ENCODE data around the gene SGF29.

Gene SGF29

GRCh38 chr16:28527985-28528384 is 25.7 kb upstream of the SGF29 start:
- H3K27ac ChIP-seq: no peak overlapping the region
- TF ChIP-seq, protein P1, sequence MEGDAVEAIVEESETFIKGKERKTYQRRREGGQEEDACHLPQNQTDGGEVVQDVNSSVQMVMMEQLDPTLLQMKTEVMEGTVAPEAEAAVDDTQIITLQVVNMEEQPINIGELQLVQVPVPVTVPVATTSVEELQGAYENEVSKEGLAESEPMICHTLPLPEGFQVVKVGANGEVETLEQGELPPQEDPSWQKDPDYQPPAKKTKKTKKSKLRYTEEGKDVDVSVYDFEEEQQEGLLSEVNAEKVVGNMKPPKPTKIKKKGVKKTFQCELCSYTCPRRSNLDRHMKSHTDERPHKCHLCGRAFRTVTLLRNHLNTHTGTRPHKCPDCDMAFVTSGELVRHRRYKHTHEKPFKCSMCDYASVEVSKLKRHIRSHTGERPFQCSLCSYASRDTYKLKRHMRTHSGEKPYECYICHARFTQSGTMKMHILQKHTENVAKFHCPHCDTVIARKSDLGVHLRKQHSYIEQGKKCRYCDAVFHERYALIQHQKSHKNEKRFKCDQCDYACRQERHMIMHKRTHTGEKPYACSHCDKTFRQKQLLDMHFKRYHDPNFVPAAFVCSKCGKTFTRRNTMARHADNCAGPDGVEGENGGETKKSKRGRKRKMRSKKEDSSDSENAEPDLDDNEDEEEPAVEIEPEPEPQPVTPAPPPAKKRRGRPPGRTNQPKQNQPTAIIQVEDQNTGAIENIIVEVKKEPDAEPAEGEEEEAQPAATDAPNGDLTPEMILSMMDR (IDR thresholded peaks at IDR 0.05): no peak
- no peak for TF ChIP-seq ZFX (IDR thresholded peaks at IDR 0.05; ENCODE audit: borderline replicate concordance)

GRCh38 chr16:28528463-28528867 is 25.3 kb upstream of the SGF29 start:
- no peak overlapping the region for H3K27ac ChIP-seq
- TF ChIP-seq, protein P1 (IDR thresholded peaks at IDR 0.05): no peak
- no peak for TF ChIP-seq ZFX (IDR thresholded peaks at IDR 0.05; ENCODE audit: borderline replicate concordance)

DNA sequence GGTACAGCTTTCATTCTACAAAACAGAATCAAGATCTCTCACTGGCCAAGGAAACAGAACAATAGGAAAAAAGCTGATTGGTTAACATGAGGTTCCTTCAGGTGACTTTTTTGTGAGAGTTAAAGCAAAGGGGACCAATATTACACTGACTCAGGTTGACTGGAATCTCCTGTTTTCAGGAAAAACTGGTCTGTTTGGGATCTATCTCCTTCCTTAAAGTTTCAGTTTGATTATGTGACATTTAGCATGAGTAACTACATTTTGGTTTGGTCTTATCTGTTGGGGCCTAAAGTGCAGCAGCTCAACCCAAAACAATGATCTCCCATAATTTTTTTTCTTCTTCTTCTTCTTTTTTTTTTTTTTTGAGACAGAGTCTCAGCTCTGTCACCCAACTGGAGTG is 24.6 kb upstream of the SGF29 start:
- TF ChIP-seq, protein P1 (IDR thresholded peaks at IDR 0.05): no peak
- no peak for TF ChIP-seq ZFX (IDR thresholded peaks at IDR 0.05; ENCODE audit: borderline replicate concordance)
- no peak overlapping the region for H3K27ac ChIP-seq

- H3K27ac ChIP-seq: peak overlapping the region; percentile 76
- no peak for TF ChIP-seq ZFX (IDR thresholded peaks at IDR 0.05; ENCODE audit: borderline replicate concordance)
Measured at GRCh38 chr16:28531777-28532744, 21.7 kb upstream of the SGF29 start.

GRCh38 chr16:28532940-28533647 is 20.6 kb upstream of the SGF29 start:
- TF ChIP-seq, protein P1 (IDR thresholded peaks at IDR 0.05): no peak
- TF ChIP-seq ZFX (IDR thresholded peaks at IDR 0.05; ENCODE audit: borderline replicate concordance): no peak
- peak overlapping the region; percentile 76 for H3K27ac ChIP-seq

GRCh38 chr16:28534542-28535373 is 19.0 kb upstream of the SGF29 start:
- H3K27ac ChIP-seq: peak overlapping the region; percentile 76
- TF ChIP-seq ZFX (IDR thresholded peaks at IDR 0.05; ENCODE audit: borderline replicate concordance): no peak
- TF ChIP-seq, protein P1 (IDR thresholded peaks at IDR 0.05): no peak

- peak overlapping the region; percentile 94 for H3K27ac ChIP-seq
- no peak for TF ChIP-seq ZFX (IDR thresholded peaks at IDR 0.05; ENCODE audit: borderline replicate concordance)
- TF ChIP-seq, protein P1 (IDR thresholded peaks at IDR 0.05): no peak
Measured at GRCh38 chr16:28537076-28537475, 16.6 kb upstream of the SGF29 start.
